ENCODE data around the gene CENPQ. TPM values are rescaled to one million over a fixed set of nuclear protein-coding genes. Genes with fewer than 3 reads are reported as not detected.

The CENPQ gene, protein sequence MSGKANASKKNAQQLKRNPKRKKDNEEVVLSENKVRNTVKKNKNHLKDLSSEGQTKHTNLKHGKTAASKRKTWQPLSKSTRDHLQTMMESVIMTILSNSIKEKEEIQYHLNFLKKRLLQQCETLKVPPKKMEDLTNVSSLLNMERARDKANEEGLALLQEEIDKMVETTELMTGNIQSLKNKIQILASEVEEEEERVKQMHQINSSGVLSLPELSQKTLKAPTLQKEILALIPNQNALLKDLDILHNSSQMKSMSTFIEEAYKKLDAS
- 4.7 and 5.1 TPM in 2 replicates for total RNA-seq

DNA sequence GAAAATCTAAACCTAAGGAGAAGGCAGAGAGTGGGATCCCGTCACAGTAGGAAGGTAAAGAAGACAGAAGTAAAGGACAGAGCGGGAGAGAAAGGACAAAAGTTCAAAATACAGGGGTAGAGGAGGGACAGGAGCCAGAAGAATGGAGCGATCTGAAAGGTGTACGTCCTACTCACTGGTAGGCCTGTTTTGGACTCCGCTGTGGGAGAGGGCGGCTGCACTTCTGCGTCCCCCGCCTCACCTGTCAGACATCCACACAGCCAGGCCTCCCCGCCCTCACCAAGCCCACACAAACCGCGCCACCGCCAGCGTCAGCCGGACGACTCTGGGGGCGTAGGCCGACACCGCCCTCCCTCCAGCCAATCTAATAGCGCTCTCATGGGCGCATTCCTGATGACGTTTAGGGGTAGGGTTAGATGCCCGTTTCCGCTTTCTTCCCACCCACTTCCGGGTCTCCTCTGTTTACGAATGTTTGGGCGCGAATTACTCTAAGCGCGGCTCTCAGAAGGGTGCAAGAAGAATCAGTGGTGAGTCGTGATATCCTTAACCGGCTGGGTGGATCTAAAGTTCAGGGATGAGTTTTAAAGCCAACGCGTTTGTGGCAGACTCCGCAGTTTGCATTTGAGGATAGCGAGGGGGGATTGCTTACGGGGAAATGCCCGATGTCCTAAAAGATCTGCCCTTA lies at the start of gene CENPQ, which contains the start of gene MMUT:
Gene CENPQ, plus strand, starts transcription at position 444 of the 685 bp plus-strand sequence. CDS start 6,807 bp downstream, outside the sequence.
Gene MMUT, minus strand, starts transcription at position 327 of the 685 bp plus-strand sequence. CDS start 3,787 bp downstream, outside the sequence.
- Histone ChIP-seq H3K27me3 (ENCODE audit: insufficient read depth, low read length) (no peaks in the 10 kb centered on the region), H3K4me1 (ENCODE audit: insufficient read depth, low read length) (peaks cover 14% of the 10 kb centered on the region), H3K4me2 (ENCODE audit: insufficient read depth, low read length) (peak within 1 kb of the TSS; percentile 98), H2AFZ (ENCODE audit: low read length) (peak within 1 kb of the TSS; percentile 100), H4K20me1 (ENCODE audit: insufficient read depth, low read length) (no peaks in the 10 kb centered on the region), H3K9me3 (ENCODE audit: low read depth, low read length) (no peaks in the 10 kb centered on the region), H3K27ac (ENCODE audit: low read depth, low read length) (peak within 1 kb of the TSS; percentile 91), H3K4me3 (ENCODE audit: insufficient read depth, low read length) (peak within 1 kb of the TSS; percentile 87), H3K79me2 (ENCODE audit: insufficient read depth, low read length) (peaks cover 73% of the 10 kb centered on the region), H3K36me3 (ENCODE audit: insufficient read depth, low read length) (peaks cover 4% of the 10 kb centered on the region)
- DNase-seq (ENCODE audit: insufficient read length, low spot score, missing footprints) = peak; percentile 96
- TF ChIP-seq, protein P1, sequence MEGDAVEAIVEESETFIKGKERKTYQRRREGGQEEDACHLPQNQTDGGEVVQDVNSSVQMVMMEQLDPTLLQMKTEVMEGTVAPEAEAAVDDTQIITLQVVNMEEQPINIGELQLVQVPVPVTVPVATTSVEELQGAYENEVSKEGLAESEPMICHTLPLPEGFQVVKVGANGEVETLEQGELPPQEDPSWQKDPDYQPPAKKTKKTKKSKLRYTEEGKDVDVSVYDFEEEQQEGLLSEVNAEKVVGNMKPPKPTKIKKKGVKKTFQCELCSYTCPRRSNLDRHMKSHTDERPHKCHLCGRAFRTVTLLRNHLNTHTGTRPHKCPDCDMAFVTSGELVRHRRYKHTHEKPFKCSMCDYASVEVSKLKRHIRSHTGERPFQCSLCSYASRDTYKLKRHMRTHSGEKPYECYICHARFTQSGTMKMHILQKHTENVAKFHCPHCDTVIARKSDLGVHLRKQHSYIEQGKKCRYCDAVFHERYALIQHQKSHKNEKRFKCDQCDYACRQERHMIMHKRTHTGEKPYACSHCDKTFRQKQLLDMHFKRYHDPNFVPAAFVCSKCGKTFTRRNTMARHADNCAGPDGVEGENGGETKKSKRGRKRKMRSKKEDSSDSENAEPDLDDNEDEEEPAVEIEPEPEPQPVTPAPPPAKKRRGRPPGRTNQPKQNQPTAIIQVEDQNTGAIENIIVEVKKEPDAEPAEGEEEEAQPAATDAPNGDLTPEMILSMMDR (IDR thresholded peaks at IDR 0.05; ENCODE audit: extremely low read depth, low read depth, low read length) = no peak

DNA sequence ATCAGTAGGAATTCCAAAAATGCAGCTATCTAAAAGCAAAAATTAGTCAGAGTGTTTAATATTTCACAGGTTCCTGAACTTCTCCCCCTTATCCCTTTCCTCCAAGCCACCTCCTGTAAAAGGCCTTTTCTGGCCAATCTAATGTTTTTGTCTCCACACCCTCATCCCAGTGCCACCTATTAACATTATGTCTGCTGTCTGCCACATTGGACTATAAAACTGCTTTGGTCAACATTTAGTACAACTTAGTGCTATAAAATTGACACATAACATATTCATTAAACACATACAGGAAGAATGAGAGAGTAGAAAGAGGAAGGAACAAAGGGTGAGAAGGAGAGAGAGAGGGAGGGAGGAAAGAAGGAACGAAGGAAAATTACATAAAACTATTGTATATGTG lies 47.8 kb upstream of the CENPQ start:
- H3K9me3 ChIP-seq (ENCODE audit: low read depth, low read length) = no peaks in the 10 kb centered on the region
- H2AFZ ChIP-seq (ENCODE audit: low read length) = peak overlapping the region; percentile 38
- peaks cover 8% of the 10 kb centered on the region for H3K4me1 ChIP-seq (ENCODE audit: insufficient read depth, low read length)
- H3K4me2 ChIP-seq (ENCODE audit: insufficient read depth, low read length) = no peak overlapping the region
- H3K27me3 ChIP-seq (ENCODE audit: insufficient read depth, low read length) = no peaks in the 10 kb centered on the region
- H3K36me3 ChIP-seq (ENCODE audit: insufficient read depth, low read length) = no peaks in the 10 kb centered on the region
- H4K20me1 ChIP-seq (ENCODE audit: insufficient read depth, low read length) = no peaks in the 10 kb centered on the region
- TF ChIP-seq, protein P1 (IDR thresholded peaks at IDR 0.05; ENCODE audit: extremely low read depth, low read depth, low read length) = no peak
- H3K79me2 ChIP-seq (ENCODE audit: insufficient read depth, low read length) = no peaks in the 10 kb centered on the region
- no peak overlapping the region for H3K27ac ChIP-seq (ENCODE audit: low read depth, low read length)
- H3K4me3 ChIP-seq (ENCODE audit: insufficient read depth, low read length) = no peak overlapping the region
- DNase-seq (ENCODE audit: insufficient read length, low spot score, missing footprints) = no peak

DNA sequence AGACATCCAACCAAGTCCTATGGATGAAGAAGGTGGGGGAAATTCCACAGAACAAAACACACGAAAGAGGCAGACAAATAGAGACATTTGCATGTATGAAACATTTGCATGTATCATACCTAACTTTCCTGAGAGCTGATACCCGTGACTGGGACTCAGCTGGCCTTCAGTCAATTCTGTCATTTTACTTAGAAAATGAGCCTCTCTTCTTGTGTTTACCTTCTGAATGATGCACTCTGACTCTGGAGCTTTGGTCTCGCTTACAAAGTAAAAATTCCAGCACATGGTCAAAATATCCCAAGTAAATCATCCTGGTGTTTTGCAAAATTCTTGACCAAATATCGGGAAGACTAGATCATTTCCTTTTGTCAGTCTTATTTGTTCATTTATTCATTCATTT lies 47.0 kb upstream of the CENPQ start:
- H3K36me3 ChIP-seq (ENCODE audit: insufficient read depth, low read length) = no peaks in the 10 kb centered on the region
- no peaks in the 10 kb centered on the region for H3K9me3 ChIP-seq (ENCODE audit: low read depth, low read length)
- H3K79me2 ChIP-seq (ENCODE audit: insufficient read depth, low read length) = no peaks in the 10 kb centered on the region
- H3K4me1 ChIP-seq (ENCODE audit: insufficient read depth, low read length) = peaks cover 6% of the 10 kb centered on the region
- no peak overlapping the region for H3K4me3 ChIP-seq (ENCODE audit: insufficient read depth, low read length)
- DNase-seq (ENCODE audit: insufficient read length, low spot score, missing footprints) = no peak
- no peak overlapping the region for H3K27ac ChIP-seq (ENCODE audit: low read depth, low read length)
- no peaks in the 10 kb centered on the region for H3K27me3 ChIP-seq (ENCODE audit: insufficient read depth, low read length)
- H4K20me1 ChIP-seq (ENCODE audit: insufficient read depth, low read length) = no peaks in the 10 kb centered on the region
- H3K4me2 ChIP-seq (ENCODE audit: insufficient read depth, low read length) = peak overlapping the region; percentile 9
- peak overlapping the region; percentile 2 for H2AFZ ChIP-seq (ENCODE audit: low read length)
- TF ChIP-seq, protein P1 (IDR thresholded peaks at IDR 0.05; ENCODE audit: extremely low read depth, low read depth, low read length) = no peak

DNA sequence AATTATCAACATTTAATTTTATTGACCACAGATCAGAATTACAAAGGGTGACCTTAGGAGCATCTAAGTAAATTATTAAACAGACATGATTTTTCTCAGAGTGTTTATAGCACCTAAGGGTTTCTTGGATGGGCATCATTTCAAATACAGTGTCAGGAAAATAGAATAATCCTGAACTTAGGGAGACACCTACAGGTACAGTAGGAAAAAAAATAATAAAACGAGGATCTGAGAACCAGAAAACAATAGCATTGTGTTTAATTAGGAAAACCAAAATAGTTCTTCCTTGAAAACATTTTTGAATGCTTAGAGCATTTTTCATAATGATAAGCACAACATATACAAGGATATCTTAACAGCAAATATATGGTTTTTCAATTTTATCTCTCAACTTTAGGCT lies 39.4 kb upstream of the CENPQ start:
- Histone ChIP-seq H3K4me3 (ENCODE audit: insufficient read depth, low read length) (no peak overlapping the region), H3K27ac (ENCODE audit: low read depth, low read length) (no peak overlapping the region), H3K4me1 (ENCODE audit: insufficient read depth, low read length) (no peaks in the 10 kb centered on the region), H3K79me2 (ENCODE audit: insufficient read depth, low read length) (no peaks in the 10 kb centered on the region), H3K27me3 (ENCODE audit: insufficient read depth, low read length) (no peaks in the 10 kb centered on the region), H2AFZ (ENCODE audit: low read length) (no peak overlapping the region), H3K36me3 (ENCODE audit: insufficient read depth, low read length) (no peaks in the 10 kb centered on the region), H3K4me2 (ENCODE audit: insufficient read depth, low read length) (no peak overlapping the region), H3K9me3 (ENCODE audit: low read depth, low read length) (no peaks in the 10 kb centered on the region), H4K20me1 (ENCODE audit: insufficient read depth, low read length) (no peaks in the 10 kb centered on the region)
- DNase-seq (ENCODE audit: insufficient read length, low spot score, missing footprints) = no peak
- TF ChIP-seq, protein P1 (IDR thresholded peaks at IDR 0.05; ENCODE audit: extremely low read depth, low read depth, low read length) = peak; percentile 33
